NOMO-1 treated with dmso at 0.1 percent for 144 hours (cell line): ENCODE results near the gene BAHCC1.
A peak's percentile ranks its signal among the peaks of the same experiment; 100 is the strongest.

Experiments used
- DNase-seq: peaks from one replicate; lab custom pipeline; 2025; ENCODE audit not compliant: unreplicated experiment; lab: John Stamatoyannopoulos, UW

The BAHCC1 gene

GRCh38 chr17:81386141-81386645, 9.1 kb upstream of the BAHCC1 start:
- DNase-seq, result no peak

DNA sequence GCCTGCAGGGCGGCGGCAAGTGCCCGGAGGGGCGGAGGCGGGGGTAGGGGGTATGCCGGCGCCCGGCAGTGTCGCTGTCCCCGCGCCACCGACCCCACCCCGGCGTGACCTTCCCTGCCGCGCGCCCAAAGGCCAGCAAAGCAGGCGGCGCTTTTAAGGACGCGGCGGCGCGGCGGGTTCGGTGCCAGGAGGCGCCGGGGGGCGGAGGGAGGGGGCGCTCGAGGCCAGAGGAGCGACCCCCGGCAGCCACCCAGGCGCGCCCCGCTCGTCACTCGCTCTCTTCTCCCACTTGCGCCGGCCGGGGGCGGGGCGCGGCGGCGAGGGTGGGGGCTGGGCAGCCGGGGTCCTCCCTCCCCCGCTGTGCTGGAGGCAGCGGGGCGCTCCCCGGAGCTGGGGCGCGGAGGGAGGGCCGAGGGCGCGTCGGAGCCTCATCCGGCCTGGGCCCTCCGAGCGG, 8.6 kb upstream of the BAHCC1 start:
- no peak for DNase-seq

- DNase-seq, result peak; percentile 52
These were observed 7.9 kb upstream of the BAHCC1 start for GRCh38 chr17:81387100-81388090.

DNA sequence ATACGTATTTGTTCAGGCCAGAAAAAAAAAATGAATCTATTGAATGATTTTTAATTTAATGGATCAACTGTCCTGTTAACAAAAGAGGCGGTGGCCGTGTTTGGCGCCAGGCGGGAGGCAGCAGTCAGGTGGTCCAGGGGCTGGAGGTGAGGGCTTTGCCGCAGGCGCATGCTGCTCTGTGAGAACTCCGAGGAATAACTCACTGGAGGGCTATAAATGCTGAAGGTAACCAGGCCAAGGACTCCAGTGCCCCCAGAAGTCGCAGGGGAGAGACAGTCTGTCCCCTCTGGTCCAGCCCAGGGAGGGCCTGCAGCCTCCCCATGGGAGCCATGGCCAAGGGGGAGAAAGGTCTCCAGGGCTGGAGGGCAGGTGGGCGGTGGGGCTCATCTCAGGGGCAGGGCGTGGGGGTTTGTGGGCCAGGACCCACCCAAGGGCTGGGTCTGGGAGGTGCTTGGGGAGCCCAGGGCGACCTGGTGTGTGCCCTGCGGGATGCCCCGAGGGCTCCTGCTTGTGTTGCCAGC, 7.1 kb upstream of the BAHCC1 start:
- no peak for DNase-seq

GRCh38 chr17:81388612-81389367, 6.5 kb upstream of the BAHCC1 start:
- DNase-seq, result no peak

DNA sequence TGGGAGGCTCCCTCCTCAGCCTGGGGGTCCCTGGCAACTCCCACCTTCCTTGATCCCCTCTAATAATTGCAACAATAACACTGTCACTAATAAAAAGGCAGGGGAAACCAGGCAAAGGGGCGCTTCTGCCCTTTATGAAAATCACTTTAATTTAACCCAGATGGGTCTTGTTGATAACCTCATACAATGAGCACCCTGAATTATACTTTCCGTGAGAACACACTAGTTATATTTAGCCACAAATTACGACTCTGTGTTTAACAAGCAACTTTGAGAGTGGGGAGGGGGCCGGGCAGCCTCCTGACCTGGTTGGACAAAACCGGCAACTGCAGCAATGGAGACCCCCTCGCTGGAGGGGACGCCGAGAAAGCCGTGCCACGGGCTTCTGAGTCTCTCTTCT, 5.7 kb upstream of the BAHCC1 start:
- DNase-seq, result no peak

GRCh38 chr17:81390029-81390872, 5.0 kb upstream of the BAHCC1 start:
- DNase-seq, result no peak

DNA sequence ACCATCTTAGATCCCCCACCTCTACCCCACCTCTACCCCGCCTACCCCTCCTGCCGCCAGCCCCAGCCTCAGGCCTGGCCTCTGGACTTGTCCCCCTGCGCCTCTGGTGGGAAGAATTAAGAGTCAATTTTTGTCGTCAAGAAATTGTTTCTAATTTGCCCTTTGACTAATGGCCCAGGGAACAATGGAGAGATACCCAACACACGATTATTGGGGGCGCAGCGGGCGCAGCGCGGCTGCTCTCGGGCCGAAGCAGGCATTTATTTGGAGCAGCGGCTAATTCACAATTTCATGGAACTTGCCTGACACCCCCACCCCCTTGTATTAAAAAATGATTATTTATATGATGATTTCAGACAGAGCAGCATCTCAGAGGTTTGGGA, 4.4 kb upstream of the BAHCC1 start:
- no peak for DNase-seq

DNA sequence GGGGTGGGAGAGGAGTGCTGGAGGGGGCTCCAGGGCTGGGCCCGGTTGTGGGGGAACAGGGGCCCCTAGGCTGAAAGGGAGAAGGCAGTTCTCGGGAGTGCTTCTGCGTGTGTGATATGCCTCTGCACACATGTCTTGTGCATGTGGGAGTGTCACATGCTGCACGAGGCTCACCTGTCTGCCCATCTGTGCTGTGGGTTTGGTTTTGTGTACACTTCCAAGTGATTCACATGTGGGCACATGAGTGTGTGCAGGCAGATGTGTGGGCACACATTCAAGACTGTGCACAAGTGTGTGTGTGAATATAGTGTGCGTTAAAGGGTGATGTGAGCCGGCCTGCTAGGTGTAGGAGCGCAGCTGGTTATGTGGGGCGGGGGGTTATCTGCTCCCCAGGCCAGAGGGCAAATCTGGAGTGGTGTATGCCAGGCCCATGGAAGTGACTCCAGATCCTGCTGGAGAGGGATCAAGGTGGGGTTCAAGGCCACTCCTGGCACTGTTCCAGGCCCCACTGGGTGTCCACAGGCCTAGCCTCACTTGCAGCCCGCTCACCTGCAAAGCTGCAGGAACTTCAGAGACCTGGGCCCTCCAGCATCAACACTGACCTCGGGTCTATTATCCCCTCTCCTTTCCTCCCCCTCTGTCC, 3.8 kb upstream of the BAHCC1 start:
- no peak for DNase-seq

GRCh38 chr17:81391936-81392908, 3.0 kb upstream of the BAHCC1 start:
- no peak for DNase-seq

DNA sequence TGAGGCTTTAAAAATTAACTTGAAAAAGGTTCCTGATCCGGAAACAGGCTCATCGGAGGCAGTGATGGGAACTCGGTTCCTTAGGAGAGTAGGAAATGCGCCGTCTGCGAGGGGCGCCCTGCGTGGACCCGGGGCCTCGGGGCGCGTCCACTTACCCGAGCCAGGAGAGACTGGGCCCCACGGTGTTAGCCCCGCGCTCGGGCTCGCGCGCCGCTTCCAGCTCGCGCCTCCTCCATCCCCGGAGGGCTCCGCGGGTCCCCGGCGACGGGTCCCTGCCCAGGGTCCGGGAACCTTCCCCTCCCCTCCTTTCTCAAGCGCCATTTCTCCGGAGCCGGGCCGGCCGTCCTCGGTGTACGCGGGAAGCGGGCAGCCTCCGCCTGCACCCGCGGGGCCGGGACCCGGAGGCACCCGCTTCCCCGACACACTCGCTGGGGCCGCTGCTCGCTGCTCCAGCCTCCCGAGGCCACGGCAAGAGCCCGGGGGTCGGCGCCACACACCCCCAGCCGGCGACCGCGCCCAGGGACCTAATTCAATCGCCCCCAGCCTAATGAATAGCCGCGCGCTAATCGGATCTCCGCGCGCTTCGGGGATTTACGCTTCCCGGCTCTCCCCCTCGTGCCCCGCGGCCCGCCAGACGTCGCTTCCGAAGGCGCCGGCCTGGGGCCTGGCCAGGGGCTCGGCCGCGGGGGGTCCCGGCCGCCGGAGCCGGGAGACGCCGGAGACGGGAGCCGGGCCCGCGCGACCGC, 2.2 kb upstream of the BAHCC1 start:
- no peak for DNase-seq

GRCh38 chr17:81393684-81394376, 1.4 kb upstream of the BAHCC1 start:
- peak; percentile 93 for DNase-seq

- no peak for DNase-seq
These were observed 808 bp upstream of the BAHCC1 start for GRCh38 chr17:81394377-81394920.

- DNase-seq, result no peak
These were observed 482 bp downstream of the BAHCC1 start for GRCh38 chr17:81395600-81396277.

DNA sequence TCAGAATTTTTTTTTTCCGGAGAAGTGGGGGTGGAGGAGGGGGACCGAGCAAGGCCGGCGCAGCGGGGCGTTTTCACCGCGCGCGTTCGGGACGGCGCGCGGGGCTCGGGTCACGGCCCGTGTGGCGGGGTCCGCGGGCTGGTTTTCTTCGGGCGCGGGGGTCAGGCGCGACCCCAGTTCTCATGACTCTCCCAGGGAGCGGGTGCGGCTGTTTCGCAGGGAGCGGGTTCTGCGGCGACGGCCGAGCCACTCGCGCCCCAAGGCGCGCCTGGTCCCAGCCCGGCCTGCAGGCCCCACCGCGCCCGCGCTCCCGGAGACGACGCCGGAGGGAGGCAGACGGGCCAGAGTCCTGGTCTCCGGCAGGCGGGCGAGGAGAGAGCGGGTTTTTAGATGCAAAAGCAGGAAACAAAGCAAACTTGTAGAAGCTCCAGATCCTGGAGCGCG, 1.0 kb downstream of the BAHCC1 start:
- no peak for DNase-seq

DNA sequence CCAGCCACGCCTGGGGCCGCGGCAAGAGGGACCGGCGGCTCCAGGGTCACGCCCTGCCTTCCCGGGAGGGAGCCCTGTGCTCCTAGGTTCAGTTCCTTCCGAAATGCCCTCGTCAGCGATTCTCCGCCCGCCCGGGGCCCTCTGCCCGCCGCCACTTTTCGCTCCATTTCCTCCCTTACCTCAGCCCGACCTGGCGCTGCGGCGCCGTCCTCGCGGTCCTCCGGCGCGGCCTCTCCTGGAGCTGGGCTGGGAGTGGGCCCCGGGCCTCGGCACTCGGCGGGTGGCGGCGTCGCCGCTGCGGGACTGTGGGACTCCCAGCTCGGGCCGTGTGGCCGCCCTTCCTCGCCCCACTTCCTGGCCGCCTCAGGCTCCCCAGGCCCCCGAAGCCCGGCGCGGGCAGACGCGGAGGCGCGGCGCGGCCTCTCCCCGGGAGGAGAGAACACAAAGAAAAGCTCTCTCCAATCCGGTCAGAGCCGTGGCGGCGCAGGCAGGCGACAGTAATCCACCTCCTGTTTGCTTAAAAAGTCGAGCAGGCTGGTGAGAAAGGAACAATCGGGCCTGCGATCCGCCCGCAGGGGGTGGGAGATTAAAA, 1.6 kb downstream of the BAHCC1 start:
- no peak for DNase-seq
